Effector memory CD4-positive, alpha-beta T cell (primary cell): ENCODE measurements around the gene GIPC1.

Source experiments
- DNase-seq, 3 donors: peaks; one replicate each; pipeline ENCODE4 v3.0.0-alpha.2; 2020
- H3K27ac ChIP-seq: 2 replicates; pipeline ENCODE4 v1.7.0; 2013; ENCODE audit warnings: mild to moderate bottlenecking, low read length, moderate library complexity; ENCODE audit not compliant: insufficient read depth, poor library complexity, severe bottlenecking
- H3K27me3 ChIP-seq: replicated peaks from 2 replicates; pipeline ENCODE4 v1.7.0; 2013; ENCODE audit warnings: mild to moderate bottlenecking, low read length; ENCODE audit not compliant: insufficient read depth, control insufficient read depth, poor library complexity, severe bottlenecking
- H3K36me3 ChIP-seq: 2 replicates; pipeline ENCODE4 v1.7.0; 2013; ENCODE audit warnings: mild to moderate bottlenecking, low read length, moderate library complexity; ENCODE audit not compliant: control insufficient read depth, insufficient read depth
- H3K4me1 ChIP-seq: 2 replicates; pipeline ENCODE4 v1.7.0; 2013; ENCODE audit warnings: low read length, mild to moderate bottlenecking; ENCODE audit not compliant: control insufficient read depth, insufficient read depth, poor library complexity, severe bottlenecking
- H3K4me3 ChIP-seq: 2 replicates; pipeline ENCODE4 v1.7.0; 2013; ENCODE audit warnings: low read length, low read depth, mild to moderate bottlenecking; ENCODE audit not compliant: insufficient read depth, poor library complexity, severe bottlenecking
- H3K9me3 ChIP-seq: 2 replicates; pipeline ENCODE4 v1.7.0; 2013; ENCODE audit warnings: mild to moderate bottlenecking, low read length, moderate library complexity; ENCODE audit not compliant: control insufficient read depth

The GIPC1 gene

GRCh38 chr19:14434543-14435319 lies 61.2 kb downstream of the GIPC1 start:
- Histone ChIP-seq H3K27ac (peak overlapping the region; percentile 73), H3K4me3 (no peak overlapping the region), H3K36me3 (peaks cover 3% of the 10 kb centered on the region), H3K27me3 (no peaks in the 10 kb centered on the region), H3K9me3 (no peaks in the 10 kb centered on the region), H3K4me1 (peaks cover 17% of the 10 kb centered on the region)
- no peak for DNase-seq

- Histone ChIP-seq H3K9me3 (no peaks in the 10 kb centered on the region), H3K4me3 (peak overlapping the region; percentile 65), H3K4me1 (peaks cover 9% of the 10 kb centered on the region), H3K27ac (peak overlapping the region; percentile 73), H3K27me3 (no peaks in the 10 kb centered on the region), H3K36me3 (peaks cover 3% of the 10 kb centered on the region)
- peak in 2 of 3 donors; percentile 27 to 39 for DNase-seq
Observed at GRCh38 chr19:14433554-14434501, 62.1 kb downstream of the GIPC1 start.

GRCh38 chr19:14432791-14433553 lies 63.0 kb downstream of the GIPC1 start, which contains the start of gene PKN1:
PKN1 (plus strand) TSS chr19:14433306; CDS start chr19:14433522, 216 bp downstream.
- Histone ChIP-seq H3K4me1 (peaks cover 9% of the 10 kb centered on the region), H3K36me3 (peaks cover 3% of the 10 kb centered on the region), H3K27ac (peak within 1 kb of the TSS; percentile 73), H3K9me3 (no peaks in the 10 kb centered on the region), H3K4me3 (peak within 1 kb of the TSS; percentile 65), H3K27me3 (no peaks in the 10 kb centered on the region)
- peak in 1 of 3 donors; percentile 34 for DNase-seq

- no peaks in the 10 kb centered on the region for H3K36me3 ChIP-seq
- H3K4me1 ChIP-seq: peaks cover 9% of the 10 kb centered on the region
- H3K4me3 ChIP-seq: no peak overlapping the region
- no peak overlapping the region for H3K27ac ChIP-seq
- no peaks in the 10 kb centered on the region for H3K27me3 ChIP-seq
- DNase-seq: no peak
- H3K9me3 ChIP-seq: no peaks in the 10 kb centered on the region
Observed at GRCh38 chr19:14430712-14431111, 65.2 kb downstream of the GIPC1 start.

- no peak overlapping the region for H3K27ac ChIP-seq
- peaks cover 3% of the 10 kb centered on the region for H3K4me1 ChIP-seq
- H3K36me3 ChIP-seq: no peaks in the 10 kb centered on the region
- no peaks in the 10 kb centered on the region for H3K9me3 ChIP-seq
- H3K4me3 ChIP-seq: no peak overlapping the region
- DNase-seq: no peak
- H3K27me3 ChIP-seq: no peaks in the 10 kb centered on the region
Observed at GRCh38 chr19:14428882-14429416, 67.0 kb downstream of the GIPC1 start.
